GM19452 (cell line): ENCODE measurements around the gene SETD5.
"Not testable (repeated sequence)": the region's sequence is repeated elsewhere in the genome, so short reads cannot be mapped to it uniquely, and the experiment has no call there.

Experiments
- ATAC-seq: cut with Tn5 transposase; IDR thresholded peaks from one replicate; pipeline ENCODE4 v1.9.1; 2021; ENCODE audit not compliant: unreplicated experiment

Gene SETD5

DNA sequence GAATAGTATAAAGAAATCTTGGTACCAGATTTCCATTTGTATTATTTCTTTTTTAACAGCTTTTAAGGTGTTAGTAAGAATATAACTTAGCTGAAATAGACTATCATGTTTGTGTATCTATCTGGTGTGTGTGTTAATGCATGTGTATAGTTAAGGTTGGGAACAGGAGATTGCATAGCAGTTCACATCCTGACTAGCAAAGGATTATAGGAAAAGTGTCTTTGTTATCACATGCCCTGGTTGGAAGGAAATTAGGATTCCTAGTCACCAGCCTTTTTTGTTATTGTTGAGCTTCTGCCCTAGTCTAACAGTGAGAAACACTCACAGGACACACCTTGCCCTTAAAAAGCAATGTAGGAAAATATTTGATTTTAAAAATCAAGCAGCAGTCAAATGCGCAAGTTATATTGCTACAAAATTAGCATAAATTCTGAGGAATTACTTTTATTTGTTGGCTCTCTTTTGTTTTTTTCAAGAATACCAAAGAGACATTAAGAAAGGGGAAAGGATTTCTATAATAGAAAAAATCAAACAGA is 58.2 kb downstream of the SETD5 start:
- ATAC-seq: no peak

DNA sequence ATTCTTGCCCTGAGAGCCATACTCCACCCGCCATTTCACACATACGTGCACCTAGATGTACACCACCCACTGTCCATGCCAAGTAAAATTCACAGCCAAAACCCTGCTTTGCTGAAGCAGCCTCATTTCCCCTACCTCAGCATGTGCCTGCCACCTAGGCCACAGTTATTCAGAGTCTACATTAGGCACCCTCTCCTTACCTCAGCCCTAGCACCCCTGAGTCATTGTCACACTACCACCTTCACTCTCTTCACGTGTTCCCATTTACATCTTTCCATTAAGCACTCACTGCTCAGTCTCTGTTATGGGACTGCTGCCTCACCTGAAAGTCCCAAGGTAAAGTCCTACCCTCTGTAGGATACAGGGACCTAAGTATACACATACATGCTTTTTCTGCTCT is 70.0 kb downstream of the SETD5 start:
- no peak for ATAC-seq

DNA sequence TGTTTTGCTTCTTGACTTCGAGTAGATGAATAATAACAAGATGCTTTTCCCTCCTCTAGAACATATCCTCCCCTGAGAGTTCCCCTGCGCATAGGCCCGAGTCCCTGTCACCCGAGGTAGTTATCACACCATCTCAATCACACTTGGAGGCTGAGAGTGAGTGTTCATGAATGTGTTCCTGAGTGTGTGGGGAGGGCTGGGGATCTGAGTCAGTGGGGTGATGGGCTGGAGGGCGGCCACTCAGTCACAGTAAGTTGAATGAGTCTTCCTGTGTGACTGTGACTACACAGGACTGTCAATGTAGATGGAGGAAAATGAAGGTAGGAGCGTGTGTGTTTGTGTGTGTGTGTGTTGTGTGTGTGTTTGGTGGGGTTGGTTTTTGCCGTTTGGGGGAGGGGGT is 71.0 kb downstream of the SETD5 start:
- ATAC-seq: no peak

DNA sequence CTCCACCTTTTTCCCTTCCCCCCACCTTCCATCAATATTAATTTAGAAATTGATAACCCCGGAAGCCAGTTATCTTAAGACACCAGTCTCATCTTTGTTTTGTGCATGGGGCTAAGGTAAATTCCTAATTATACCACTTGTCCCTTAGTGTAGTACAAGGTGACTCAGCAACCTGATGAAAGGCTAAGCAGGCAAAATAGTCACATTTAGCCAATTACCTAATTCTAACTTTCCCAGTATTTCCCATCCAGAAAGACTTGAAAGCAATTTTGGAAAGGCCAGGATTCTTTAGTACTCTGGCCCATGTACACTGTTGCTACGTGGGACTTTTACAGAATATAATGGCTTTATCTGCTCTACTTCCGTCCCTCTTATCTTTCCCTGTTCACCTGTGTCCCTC is 72.6 kb downstream of the SETD5 start:
- ATAC-seq: no peak

DNA sequence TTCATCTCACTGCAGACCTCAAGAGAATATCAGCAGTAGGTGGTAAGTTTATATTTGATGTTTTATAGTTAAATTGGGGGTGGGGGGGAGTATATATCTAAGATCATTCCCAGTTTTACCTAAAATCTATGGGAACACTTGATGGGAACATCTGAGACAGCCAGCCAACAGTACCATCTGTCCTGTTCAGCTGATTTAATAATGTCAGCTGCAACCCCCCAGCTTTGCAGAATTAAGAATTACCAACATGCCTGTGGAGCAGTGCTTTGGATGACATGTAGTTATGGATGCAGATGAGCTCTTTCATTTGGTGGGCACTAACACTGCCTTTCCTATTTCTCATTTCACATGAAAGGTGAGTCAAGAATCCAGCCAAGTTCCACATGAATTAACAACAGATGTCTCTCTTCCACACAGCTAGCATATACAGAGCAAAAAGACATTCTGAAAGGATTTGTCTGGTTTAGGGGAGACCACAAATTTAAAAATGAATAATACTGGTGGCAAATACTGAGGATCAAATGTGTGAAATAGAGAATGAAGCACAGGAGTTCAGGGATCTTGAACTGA is 76.2 kb downstream of the SETD5 start:
- no peak for ATAC-seq

DNA sequence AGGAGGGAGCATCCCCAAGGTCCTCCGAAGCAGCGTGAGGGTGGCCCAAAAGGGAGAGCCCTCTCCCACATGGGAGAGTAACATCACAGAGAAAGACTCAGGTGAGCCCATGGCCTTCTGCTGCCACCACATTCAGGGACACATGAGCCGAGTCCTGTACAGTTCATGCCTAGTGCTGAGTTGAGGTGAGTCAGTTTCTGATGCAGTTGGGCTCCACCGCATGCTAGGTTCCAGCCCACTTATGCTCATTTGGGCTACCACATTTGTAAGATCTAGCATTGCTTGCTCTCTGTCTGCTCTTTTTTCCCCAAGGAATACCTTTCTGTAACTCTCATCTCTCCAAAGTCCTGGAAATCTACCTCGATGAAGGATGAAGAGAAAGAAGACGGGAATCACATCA is 77.1 kb downstream of the SETD5 start:
- ATAC-seq: no peak

DNA sequence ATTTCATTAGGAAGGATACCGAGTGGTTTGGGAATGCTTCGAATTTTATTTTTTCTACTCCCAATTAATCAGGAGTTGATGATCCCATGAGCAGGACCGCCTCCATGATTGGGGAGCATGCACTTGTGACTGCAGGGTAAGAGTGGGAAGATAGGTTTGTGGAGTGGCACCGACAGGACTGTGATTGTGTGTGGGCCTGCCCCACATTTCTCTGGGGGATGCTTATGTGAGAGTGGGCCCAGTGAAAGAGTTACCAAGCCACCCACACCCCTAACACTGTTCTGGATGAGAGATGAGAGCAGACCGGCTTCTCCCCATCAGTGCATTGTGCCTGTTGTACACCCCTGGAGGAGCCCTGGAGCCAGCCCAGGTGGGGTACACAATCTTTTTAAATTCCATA is 79.5 kb downstream of the SETD5 start:
- ATAC-seq: no peak

DNA sequence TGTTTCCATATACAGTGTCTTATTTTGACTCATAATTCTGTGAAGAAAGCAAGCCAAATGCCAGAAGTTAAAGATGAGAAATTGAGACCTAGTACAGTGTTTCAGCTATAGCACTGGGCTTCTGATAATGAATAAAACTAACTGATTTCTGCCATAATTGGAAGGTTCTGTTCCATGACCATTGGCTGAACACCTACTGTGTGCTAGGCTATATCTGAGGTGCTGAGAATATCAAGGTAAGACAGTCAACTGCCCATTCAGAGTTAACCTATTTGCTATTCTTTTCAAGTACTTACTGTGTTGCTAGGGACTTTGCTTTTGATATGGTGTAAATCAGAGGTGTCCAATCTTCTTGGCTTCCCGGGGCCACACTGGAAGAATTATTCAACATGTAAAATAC is 82.8 kb downstream of the SETD5 start:
- no peak for ATAC-seq

DNA sequence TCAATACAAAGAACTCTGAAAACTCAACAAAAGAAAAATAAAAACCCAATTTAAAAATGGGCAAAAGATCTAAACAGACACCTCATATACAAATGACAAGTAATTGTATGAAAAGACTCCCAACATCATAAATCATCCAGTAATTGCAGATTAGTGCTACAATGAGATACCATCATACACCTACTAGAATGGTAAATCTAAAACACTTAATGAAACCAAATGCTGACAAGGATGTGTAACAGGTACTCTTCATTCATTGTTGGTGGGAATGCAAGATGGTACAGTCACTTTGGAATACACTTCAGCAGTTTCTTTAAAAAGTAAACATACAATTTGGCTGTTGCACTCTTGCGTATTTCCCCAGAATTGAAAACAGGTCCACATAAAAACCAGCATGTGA is 87.8 kb downstream of the SETD5 start:
- no peak for ATAC-seq

DNA sequence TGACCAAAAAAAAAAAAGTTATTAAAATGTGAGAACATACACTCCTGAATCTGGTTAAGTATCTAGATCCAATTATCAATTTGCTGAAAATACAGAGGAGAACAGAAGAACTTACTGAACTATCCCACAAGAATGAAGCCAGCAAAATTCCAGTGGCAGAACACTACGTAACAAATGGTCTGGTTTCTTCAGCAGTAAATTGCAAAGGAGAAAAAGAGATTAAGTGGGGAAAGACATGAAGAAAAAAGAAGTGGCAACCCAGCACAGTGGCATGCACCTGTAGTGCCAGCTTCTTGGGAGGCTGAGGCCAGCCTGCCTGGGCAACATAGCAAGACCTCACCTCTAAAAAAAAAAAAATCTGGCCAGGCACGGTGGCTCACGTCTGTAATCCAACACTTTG is 94.1 kb downstream of the SETD5 start:
- ATAC-seq: no peak

DNA sequence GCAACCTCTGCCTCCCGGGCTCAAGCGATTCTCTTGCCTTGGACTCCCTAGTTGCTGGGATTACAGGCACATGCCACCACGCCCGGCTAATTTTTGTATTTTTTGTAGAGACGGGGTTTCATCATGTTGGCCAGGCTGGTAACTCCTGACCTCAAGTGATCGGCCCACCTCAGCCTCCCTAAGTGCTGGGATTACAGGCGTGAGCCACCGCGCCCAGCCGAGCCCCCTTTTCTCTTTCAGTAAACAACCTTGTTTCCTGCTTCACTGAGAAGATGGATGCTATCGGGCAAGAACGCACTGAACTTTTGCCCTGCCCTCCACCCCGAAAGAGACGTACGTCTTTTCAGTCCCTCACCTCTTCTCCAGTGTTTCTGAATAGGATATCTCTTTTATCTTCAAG is 96.6 kb downstream of the SETD5 start:
- ATAC-seq: not testable (repeated sequence)

DNA sequence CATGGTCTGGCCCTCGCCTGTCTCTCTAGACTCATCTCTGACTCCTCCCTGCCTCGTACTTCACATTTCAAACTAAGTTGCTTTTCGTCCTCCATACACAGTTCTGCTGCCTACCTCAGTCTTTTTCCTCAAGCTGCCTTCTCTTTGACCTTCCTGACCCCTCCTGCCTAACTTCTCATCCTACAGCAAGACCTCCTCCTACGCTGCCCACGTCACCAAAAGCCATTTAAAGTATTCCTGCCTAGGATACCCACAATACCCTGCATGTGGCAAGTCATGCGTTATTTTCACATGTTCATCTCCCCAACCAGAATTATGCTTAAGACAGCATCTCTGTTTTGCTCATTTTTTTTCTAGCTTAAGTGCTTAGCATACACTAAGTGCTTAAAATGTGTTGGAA is 99.5 kb downstream of the SETD5 start:
- no peak for ATAC-seq

DNA sequence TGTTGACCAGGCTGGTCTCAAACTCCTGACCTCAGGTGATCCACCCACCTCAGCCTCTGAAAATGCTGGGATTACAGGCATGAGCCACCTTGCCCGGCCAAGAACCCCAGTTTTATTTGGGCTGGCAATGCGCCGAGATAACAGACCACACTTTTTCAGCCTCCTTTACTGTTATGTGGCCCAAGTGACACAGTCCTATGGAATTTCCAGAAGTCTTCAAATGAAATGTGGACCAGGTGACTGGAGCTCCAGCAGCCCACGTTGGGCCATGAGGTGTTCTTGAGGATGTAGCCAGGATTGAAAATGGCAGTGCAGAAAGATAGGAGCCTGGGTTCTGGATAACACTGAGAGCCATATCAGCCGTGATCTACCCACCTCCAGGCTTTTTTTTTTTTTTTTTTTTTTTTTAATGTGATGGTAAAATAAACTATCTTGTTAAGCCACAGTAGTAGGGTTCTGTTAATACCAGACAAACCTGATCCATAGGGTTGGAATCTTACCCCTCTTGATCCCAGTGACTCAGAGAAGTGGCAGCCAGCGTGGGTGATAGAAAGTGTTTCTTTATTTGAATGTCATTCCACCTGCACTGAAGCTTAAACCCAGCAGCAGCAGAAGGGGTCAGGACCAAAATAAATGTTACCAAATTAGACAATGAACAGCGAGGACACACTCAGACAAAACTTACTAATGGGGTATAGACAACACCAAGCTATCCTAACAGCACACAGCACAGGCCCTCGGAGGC is 100.6 kb downstream of the SETD5 start:
- ATAC-seq: no peak

DNA sequence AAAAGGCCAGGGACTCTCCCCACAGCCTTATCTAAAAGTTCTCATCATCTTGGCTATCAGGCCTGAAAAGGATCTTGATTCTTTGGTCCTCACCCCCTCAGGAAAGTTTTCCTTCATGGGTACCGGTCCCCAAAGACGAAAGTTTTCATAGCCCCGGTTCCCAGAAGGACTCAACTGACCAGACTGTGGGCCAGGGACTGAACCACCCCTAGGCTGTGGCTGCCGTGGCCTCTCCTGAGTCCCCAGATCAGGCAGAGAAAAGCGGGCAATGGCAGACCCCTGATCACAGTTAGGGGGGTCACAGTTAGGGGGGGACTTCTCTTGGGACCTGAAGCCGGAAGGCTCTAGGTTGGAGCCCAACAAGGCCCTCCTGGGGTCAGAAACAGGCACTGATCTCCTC is 101.4 kb downstream of the SETD5 start:
- ATAC-seq: no peak

DNA sequence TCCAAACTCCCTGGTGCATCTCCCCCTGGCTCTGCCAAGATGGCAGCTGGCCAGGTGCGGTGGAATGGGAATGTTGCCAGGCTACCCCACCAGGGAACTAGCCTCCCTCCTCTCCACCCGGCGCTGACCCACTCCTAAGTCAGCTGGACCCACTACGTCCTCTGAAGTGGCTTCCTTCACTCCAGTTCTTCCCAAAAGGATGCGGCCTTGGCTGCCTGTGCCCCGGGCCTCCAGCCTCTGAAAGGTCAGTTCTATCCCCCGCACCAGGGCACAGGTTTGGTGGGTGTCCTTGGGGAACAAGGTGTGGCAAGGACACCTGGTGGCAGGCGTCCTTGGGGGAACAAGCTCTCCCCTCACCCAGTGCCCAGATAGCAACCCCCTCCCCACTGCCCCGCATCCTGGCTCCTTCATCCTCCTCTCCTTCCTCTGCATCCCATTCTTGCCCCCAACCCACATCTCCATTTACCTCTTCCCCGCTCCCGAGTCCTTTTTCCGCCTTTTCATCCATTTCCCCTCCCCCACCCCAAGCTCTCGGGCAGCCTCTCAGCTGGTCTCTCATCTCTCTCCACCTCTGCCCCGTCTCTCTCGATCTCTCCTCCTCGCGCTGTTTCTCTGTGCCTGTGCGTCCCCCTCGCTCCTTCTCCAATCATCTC is 102.2 kb downstream of the SETD5 start:
- no peak for ATAC-seq

DNA sequence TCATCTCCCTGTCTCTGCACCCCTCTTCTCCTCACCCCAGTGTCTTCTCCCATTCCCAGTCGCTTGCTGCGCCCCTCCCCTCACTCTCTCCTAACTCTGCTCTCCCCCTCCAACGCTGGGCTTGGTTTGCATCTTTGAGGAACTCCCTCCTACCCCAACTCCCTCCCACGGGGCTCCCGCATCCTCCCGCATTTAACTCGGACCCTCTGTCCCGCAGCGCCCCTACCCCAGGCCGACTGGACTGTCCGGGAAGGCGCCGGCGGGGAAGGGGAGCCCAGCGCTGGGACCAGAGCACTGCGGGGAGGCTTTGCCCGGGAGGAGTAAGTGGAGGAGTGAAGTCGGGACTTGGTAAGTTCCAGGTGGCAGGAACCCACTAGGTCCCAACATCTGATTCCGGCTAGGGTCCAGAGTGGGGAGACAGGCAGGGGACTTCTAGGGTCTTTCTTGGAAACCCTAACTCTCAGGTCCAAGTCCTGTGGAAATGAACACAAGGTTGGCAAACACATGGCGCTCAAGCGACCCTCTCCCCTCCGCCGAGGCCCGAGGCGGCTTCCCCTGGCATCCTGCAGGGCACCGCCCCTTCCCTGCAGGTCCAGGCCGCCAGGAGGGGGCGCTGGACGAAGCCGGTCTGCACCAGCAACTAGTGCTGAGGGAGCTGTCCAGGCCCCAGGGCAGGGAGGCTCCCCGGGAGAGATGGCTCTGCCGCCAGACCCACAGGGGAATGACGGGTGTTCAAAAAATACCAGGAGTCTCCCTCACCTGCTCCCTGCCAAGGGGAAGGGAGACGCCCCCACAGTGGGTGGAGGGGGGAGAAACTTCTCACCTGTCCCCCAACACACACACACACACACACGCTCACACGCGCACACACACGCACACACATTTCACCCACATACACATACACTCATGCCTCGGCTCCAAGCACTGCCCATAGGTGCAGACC is 103.0 kb downstream of the SETD5 start:
- no peak for ATAC-seq

DNA sequence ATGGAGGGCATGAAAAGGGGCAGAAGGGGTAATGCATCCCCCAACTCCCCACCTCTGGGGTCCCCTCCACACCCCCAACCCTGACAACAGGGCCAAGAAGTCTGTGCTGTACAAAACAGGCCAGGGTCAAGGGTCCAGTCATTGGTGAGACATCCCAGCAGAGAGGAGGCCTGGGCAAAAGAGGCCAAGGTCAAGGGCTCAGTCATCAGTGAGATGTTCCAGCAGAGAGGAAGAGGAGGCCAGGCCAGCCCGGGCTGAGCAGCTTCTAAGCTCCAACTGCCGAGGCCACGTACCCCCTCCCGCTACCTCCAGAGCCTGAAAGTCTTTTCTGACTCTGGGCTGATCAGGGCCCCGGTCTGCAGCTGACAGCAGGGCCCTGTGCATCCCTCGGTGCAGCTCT is 103.8 kb downstream of the SETD5 start:
- no peak for ATAC-seq

DNA sequence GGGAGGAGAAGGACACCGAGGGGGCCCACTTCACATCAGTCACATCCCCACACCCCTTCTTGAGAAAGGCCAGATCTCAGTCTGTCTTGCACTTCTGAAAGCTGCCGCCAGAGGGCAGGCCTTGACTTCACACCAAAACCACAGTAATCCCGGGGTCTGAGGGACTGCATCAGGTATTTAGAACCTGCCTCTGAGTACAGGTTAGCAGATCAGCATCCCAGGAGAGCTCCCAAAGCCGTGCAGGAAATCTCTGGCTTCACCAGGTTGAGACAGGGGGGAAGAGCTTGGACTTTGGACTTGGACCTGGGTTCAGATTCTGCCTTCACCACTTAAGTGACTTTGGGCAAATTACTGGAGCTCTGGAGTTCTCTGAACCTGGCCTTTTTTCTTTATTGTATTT is 105.9 kb downstream of the SETD5 start:
- ATAC-seq: no peak

DNA sequence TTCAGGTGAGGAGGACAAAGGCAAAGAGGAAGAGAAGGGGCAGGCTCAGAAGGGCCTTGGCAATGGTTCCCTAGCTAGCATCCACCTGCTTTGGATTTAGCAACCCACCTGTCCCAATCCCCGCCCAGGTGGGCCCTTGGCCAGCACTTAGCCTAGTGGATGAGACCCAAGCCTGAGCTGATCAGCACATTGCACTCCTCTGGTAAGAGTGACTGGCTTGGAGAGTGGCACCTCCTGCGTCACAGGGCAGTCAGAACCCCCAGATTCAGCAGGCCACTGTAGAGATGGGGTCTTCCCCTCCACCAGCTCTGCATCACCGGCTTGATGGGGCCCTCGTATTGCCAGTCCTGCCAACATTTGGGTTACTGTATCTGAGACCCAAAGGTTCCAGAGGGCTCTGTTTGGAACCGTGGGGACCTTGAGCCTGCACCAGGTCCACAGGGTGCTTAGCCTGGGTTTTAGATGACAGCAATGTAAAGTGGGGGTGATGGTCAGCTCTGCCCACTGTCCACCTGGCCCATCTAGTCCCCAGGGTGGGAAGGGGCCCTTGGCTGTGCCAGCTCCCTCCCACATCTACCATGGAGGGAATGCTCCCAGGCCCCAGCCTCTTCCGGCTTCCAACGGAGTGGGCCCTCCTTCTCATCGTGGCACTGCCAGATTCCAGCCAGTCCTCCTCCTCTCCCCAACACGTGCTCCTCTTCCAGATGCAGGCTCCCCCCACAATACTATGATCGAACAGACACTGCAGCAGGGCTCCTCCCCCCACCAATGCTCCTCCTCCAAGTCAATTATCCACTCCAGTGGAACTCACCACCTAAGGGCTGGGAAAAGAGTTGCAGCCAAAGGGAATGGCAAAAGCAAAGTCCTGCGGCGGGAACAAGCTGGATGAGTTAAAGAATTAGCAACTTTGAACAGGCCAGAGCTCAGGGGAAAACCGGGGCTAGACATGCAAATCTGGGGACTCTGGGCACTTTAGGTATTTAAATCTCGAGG is 110.5 kb downstream of the SETD5 start:
- ATAC-seq: no peak

DNA sequence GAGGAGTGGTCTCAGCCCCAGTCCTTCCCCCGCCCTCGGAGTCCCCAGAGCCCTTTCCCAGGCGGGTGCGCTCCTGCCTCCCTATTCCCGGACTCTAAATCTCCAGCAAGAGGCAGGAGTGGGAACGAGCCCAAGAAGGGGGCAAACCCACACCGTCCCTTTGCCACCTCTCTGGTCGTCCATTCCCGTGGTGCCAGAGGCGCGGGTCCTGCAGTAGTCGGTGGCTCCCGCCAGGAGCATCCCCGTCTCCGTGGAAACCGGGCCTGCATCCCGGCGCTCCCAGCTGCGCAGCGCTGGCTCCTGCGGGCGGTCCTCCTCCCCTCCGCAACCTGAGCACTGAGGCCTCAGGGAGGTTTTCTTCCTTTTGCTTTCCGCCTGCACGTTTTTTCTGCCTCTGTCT is 111.4 kb downstream of the SETD5 start:
- ATAC-seq: no peak
